WTC11 (cell line): ENCODE measurements around the gene KRT32. TPM values are rescaled to one million over a fixed set of nuclear protein-coding genes. Genes with fewer than 3 reads are reported as not detected.

Experiments used
- ATAC-seq: fragments of 200-7000 bp; cut with Tn5 transposase; 2 replicates; pipeline ENCODE4 v1.10.0; 2021; ENCODE audit warnings: mild to moderate bottlenecking, moderate library complexity
- CTCF ChIA-PET: fragments of 300-600 bp; sonication (Branson Sonifier 250); formaldehyde crosslinking; loops from one replicate; lab custom pipeline; 2021; ENCODE audit warnings: antibody characterized with exemption; lab: Charles Lee
- POLR2A ChIA-PET: fragments of 350-600 bp; sonication (Branson Sonifier 250); formaldehyde crosslinking; loops from one replicate; lab custom pipeline; 2021; ENCODE audit warnings: antibody characterized with exemption; lab: Charles Lee
- DNase-seq: peaks from one replicate; pipeline ENCODE4 v3.0.0; 2021; ENCODE audit warnings: low spot score
- H3K27ac Mint-ChIP-seq: 2 replicates; pipeline ENCODE4 v1.8.0; 2021; ENCODE audit warnings: mixed read lengths
- H3K27me3 Mint-ChIP-seq: 2 replicates; pipeline ENCODE4 v1.8.0; 2021; ENCODE audit warnings: low read depth, mild to moderate bottlenecking, moderate library complexity, mixed read lengths
- H3K36me3 Mint-ChIP-seq: 2 replicates; pipeline ENCODE4 v1.8.0; 2021; ENCODE audit warnings: mixed read lengths
- H3K4me1 Mint-ChIP-seq: 2 replicates; pipeline ENCODE4 v1.8.0; 2022; ENCODE audit warnings: mixed read lengths
- H3K4me3 Mint-ChIP-seq: 2 replicates; pipeline ENCODE4 v1.8.0; 2021; ENCODE audit warnings: mild to moderate bottlenecking, moderate library complexity, mixed read lengths
- H3K9me3 Mint-ChIP-seq: 2 replicates; pipeline ENCODE4 v1.8.0; 2021; ENCODE audit warnings: mixed read lengths
- ATF6 ChIP-seq: sonication (generic); formaldehyde crosslinking; IDR thresholded peaks from 2 replicates; pipeline ENCODE4 v1.8.1; 2023; ENCODE audit warnings: mild to moderate bottlenecking, missing genetic modification reagents
- ESRRA ChIP-seq: sonication (generic); formaldehyde crosslinking; IDR thresholded peaks from 2 replicates; pipeline ENCODE4 v1.8.1; 2022; ENCODE audit warnings: mild to moderate bottlenecking, missing genetic modification reagents, borderline replicate concordance
- GRHL2 ChIP-seq: fragments of 250-450 bp; sonication (Bioruptor Pico); IDR thresholded peaks from 2 replicates; pipeline ENCODE4 v1.8.0; 2022; ENCODE audit warnings: mild to moderate bottlenecking, moderate library complexity; ENCODE audit not compliant: insufficient replicate concordance, severe bottlenecking
- KAT7 ChIP-seq: sonication (generic); formaldehyde crosslinking; IDR thresholded peaks from 2 replicates; pipeline ENCODE4 v1.8.1; 2023; ENCODE audit warnings: missing genetic modification reagents, mild to moderate bottlenecking, borderline replicate concordance
- NFYB ChIP-seq: sonication (generic); formaldehyde crosslinking; conservative IDR thresholded peaks from 2 replicates; pipeline ENCODE4 v1.8.0; 2022; ENCODE audit warnings: low read depth, missing genetic modification reagents
- NR1H2 ChIP-seq: sonication (generic); formaldehyde crosslinking; IDR thresholded peaks from 2 replicates; pipeline ENCODE4 v1.9.0; 2021; ENCODE audit warnings: mild to moderate bottlenecking, moderate library complexity, missing genetic modification reagents
- NR2C2 ChIP-seq: sonication (generic); formaldehyde crosslinking; IDR thresholded peaks from 2 replicates; pipeline ENCODE4 v1.8.0; 2022; ENCODE audit warnings: mild to moderate bottlenecking, missing genetic modification reagents
- NR3C1 ChIP-seq: sonication (generic); formaldehyde crosslinking; conservative IDR thresholded peaks from 2 replicates; pipeline ENCODE4 v1.8.1; 2023; ENCODE audit warnings: low read depth, mild to moderate bottlenecking, missing genetic modification reagents
- PRRX2 ChIP-seq: fragments of 250-450 bp; sonication (Bioruptor Pico); IDR thresholded peaks from 2 replicates; pipeline ENCODE4 v1.8.0; 2021; ENCODE audit warnings: mild to moderate bottlenecking
- RORB ChIP-seq: fragments of 250-450 bp; sonication (Bioruptor Pico); IDR thresholded peaks from 2 replicates; pipeline ENCODE4 v1.9.0; 2021; ENCODE audit warnings: mild to moderate bottlenecking
- SMAD4 ChIP-seq: sonication (generic); formaldehyde crosslinking; IDR thresholded peaks from 2 replicates; pipeline ENCODE4 v1.8.0; 2022; ENCODE audit warnings: mild to moderate bottlenecking, missing genetic modification reagents
- ZNF317 ChIP-seq: sonication (generic); formaldehyde crosslinking; IDR thresholded peaks from 2 replicates; pipeline ENCODE4 v1.8.1; 2023; ENCODE audit warnings: low read depth, mild to moderate bottlenecking, moderate library complexity, missing genetic modification reagents, borderline replicate concordance
- ZNF416 ChIP-seq: fragments of 250-450 bp; sonication (Bioruptor Pico); IDR thresholded peaks from 2 replicates; pipeline ENCODE4 v1.9.0; 2021; ENCODE audit warnings: mild to moderate bottlenecking, inconsistent platforms
- ZNF423 ChIP-seq: fragments of 250-450 bp; sonication (Bioruptor Pico); IDR thresholded peaks from 2 replicates; pipeline ENCODE4 v2.1.2; 2022; ENCODE audit warnings: mild to moderate bottlenecking, moderate library complexity
- ZNF512 ChIP-seq: sonication (generic); formaldehyde crosslinking; IDR thresholded peaks from 2 replicates; pipeline ENCODE4 v1.8.1; 2022; ENCODE audit warnings: missing genetic modification reagents, borderline replicate concordance
- ZSCAN18 ChIP-seq: fragments of 250-450 bp; sonication (Bioruptor Pico); IDR thresholded peaks from 2 replicates; pipeline ENCODE4 v2.1.2; 2022; ENCODE audit warnings: mild to moderate bottlenecking, moderate library complexity
- total RNA-seq: library from RNA; stranded (reverse); gene quantifications from 3 replicates; pipeline ENCODE4 v1.2.3, GENCODE V29; 2021
- TF ChIP-seq, protein P1 (sequence below): sonication (generic); formaldehyde crosslinking; IDR thresholded peaks from 2 replicates; pipeline ENCODE4 v1.8.1; 2022; ENCODE audit warnings: mild to moderate bottlenecking, missing genetic modification reagents, moderate library complexity, borderline replicate concordance
- TF ChIP-seq, protein P2 (sequence below): fragments of 250-450 bp; sonication (Bioruptor Pico); conservative IDR thresholded peaks from 2 replicates; pipeline ENCODE4 v1.9.0; 2021; ENCODE audit warnings: mild to moderate bottlenecking
- TF ChIP-seq, protein P3 (sequence below): fragments of 250-450 bp; sonication (Bioruptor Pico); IDR thresholded peaks from 2 replicates; pipeline ENCODE4 v1.8.0; 2021; ENCODE audit warnings: mild to moderate bottlenecking
- TF ChIP-seq, protein P4 (sequence below): fragments of 250-450 bp; sonication (Bioruptor Pico); IDR thresholded peaks from 2 replicates; pipeline ENCODE4 v1.9.0; 2021; ENCODE audit warnings: mild to moderate bottlenecking

The KRT32 gene
- total RNA-seq, 1 experiment from 2014 or later = not detected

DNA sequence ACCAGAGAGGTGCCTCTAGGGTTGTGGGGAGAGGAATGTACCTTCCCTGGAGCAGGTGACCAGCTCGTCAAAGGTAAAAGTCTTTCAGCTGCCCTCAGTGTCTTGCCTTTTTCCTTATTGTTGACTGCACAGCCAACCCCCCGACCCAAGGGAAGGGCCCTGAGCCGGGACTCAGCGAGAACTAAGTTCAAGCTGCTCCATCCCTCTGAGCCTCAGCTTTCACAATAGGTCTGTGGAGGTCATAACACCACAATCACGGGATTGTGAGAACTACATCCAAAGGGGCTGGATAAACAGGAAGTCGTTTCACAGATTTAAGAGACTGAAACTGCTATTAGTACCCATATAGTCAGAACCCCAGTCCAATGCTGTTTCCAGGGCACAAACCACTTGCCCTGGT lies 25.2 kb upstream of the KRT32 start:
- 0 out of 2 replicates have a peak, but pooled peaks cover 6% of the 10 kb centered on the region for H3K4me1 Mint-ChIP-seq
- TF ChIP-seq ZNF423 = no peak
- TF ChIP-seq, protein P1, sequence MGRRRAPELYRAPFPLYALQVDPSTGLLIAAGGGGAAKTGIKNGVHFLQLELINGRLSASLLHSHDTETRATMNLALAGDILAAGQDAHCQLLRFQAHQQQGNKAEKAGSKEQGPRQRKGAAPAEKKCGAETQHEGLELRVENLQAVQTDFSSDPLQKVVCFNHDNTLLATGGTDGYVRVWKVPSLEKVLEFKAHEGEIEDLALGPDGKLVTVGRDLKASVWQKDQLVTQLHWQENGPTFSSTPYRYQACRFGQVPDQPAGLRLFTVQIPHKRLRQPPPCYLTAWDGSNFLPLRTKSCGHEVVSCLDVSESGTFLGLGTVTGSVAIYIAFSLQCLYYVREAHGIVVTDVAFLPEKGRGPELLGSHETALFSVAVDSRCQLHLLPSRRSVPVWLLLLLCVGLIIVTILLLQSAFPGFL (CRISPR knock-in tag) = no peak
- no peak for TF ChIP-seq NR1H2
- TF ChIP-seq NR2C2 = no peak
- TF ChIP-seq, protein P2, sequence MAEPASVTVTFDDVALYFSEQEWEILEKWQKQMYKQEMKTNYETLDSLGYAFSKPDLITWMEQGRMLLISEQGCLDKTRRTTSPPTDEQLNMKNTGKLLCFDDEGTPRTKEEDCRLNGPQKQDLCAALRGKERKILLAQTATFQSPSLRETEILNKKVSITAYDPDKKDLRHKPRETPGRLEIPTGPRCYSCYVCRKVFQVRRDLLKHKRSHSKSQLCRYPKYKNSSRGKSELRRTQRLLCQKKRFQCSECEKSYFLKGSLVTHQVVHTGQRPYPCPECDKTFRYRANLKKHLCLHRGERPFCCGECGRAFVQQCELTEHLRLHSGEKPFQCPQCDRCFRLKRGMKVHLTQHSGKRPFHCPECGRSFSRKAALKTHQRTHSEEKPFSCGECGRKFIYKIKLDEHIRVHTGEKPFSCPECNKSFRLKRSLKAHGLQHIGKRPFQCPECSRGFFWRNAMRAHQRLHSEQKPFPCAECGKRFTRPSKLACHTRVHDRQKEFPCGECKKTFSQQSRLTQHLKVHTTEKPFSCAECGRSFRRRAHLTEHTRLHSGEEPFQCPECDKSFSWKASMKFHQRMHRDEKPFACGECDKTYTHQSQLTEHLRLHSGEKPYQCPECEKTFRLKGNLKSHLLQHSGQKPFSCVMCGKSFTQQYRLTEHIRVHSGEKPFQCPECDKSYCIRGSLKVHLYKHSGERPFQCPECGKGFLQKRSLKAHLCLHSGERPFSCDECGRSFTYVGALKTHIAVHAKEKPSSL (CRISPR knock-in tag) = no peak
- TF ChIP-seq, protein P3, sequence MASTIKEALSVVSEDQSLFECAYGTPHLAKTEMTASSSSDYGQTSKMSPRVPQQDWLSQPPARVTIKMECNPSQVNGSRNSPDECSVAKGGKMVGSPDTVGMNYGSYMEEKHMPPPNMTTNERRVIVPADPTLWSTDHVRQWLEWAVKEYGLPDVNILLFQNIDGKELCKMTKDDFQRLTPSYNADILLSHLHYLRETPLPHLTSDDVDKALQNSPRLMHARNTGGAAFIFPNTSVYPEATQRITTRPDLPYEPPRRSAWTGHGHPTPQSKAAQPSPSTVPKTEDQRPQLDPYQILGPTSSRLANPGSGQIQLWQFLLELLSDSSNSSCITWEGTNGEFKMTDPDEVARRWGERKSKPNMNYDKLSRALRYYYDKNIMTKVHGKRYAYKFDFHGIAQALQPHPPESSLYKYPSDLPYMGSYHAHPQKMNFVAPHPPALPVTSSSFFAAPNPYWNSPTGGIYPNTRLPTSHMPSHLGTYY = no peak
- no peak for TF ChIP-seq ZNF512
- TF ChIP-seq KAT7 = no peak
- TF ChIP-seq SMAD4 (CRISPR knock-in tag) = no peak
- no peak for TF ChIP-seq ZNF317 (CRISPR knock-in tag)
- TF ChIP-seq NR3C1 (CRISPR knock-in tag) = no peak
- no peak for TF ChIP-seq ZSCAN18 (CRISPR knock-in tag)
- TF ChIP-seq, protein P4, sequence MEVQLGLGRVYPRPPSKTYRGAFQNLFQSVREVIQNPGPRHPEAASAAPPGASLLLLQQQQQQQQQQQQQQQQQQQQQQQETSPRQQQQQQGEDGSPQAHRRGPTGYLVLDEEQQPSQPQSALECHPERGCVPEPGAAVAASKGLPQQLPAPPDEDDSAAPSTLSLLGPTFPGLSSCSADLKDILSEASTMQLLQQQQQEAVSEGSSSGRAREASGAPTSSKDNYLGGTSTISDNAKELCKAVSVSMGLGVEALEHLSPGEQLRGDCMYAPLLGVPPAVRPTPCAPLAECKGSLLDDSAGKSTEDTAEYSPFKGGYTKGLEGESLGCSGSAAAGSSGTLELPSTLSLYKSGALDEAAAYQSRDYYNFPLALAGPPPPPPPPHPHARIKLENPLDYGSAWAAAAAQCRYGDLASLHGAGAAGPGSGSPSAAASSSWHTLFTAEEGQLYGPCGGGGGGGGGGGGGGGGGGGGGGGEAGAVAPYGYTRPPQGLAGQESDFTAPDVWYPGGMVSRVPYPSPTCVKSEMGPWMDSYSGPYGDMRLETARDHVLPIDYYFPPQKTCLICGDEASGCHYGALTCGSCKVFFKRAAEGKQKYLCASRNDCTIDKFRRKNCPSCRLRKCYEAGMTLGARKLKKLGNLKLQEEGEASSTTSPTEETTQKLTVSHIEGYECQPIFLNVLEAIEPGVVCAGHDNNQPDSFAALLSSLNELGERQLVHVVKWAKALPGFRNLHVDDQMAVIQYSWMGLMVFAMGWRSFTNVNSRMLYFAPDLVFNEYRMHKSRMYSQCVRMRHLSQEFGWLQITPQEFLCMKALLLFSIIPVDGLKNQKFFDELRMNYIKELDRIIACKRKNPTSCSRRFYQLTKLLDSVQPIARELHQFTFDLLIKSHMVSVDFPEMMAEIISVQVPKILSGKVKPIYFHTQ (CRISPR knock-in tag) = no peak
- ChIA-PET POLR2A (interaction anchor here (1.1 kb wide), 1 partner anchor 57 kb away, joined by 4 read pairs; no protein-coding TSS in a partner anchor), CTCF (interaction anchor here (1.0 to 10.9 kb wide), 3 partner anchors 56 to 173 kb away, joined by 3 to 160 read pairs (median 3); no protein-coding TSS in a partner anchor)
- no peak overlapping the region for H3K27ac Mint-ChIP-seq
- no peaks in the 10 kb centered on the region; the same call in 1 of the 2 replicates for H3K27me3 Mint-ChIP-seq
- ATAC-seq = no peak
- no peaks in the 10 kb centered on the region for H3K36me3 Mint-ChIP-seq
- no peak for DNase-seq
- H3K9me3 Mint-ChIP-seq = no peaks in the 10 kb centered on the region
- H3K4me3 Mint-ChIP-seq = no peak overlapping the region

DNA sequence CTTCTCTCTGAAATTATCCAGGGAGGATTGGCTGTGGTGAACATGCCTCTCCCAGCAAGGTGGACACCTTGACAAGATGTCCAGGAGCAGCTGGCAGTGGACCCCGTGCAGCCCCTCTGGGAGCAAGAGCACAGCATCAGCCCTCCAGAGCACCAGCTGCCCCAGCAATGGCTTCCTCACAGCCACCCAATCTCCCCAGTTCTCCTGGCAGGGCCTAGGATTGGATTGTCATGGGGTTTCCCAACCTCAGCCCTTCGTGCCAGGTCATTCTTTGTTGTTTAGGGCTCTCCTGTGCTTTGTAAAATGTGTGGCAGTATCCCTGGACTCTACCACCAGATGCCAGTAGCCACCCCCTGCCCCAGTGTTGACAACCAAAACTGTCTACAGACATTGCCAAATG lies 24.3 kb upstream of the KRT32 start:
- no peak for ATAC-seq
- Mint-ChIP-seq H3K4me1 (no peaks in the 10 kb centered on the region), H3K9me3 (no peaks in the 10 kb centered on the region), H3K36me3 (no peaks in the 10 kb centered on the region), H3K27me3 (peaks cover 4% of the 10 kb centered on the region), H3K4me3 (no peak overlapping the region), H3K27ac (no peak overlapping the region)
- CTCF ChIA-PET = interaction anchor here (10.9 kb wide), 1 partner anchor 57 kb away, joined by 160 read pairs; no protein-coding TSS in a partner anchor
- no peak for DNase-seq
- POLR2A ChIA-PET = interaction anchor here (1.1 kb wide), 1 partner anchor 57 kb away, joined by 4 read pairs; no protein-coding TSS in a partner anchor
- TF ChIP-seq RORB (CRISPR knock-in tag) (no peak), PRRX2 (no peak), NFYB (CRISPR knock-in tag) (no peak), ESRRA (no peak), GRHL2 (no peak), ATF6 (CRISPR knock-in tag) (no peak), ZNF416 (CRISPR knock-in tag) (no peak)
